Choroid plexus epithelial cell (primary cell): ENCODE data around the gene ATP10B.

Experiments used
- DNase-seq: peaks from one replicate; pipeline ENCODE4 v3.0.0-alpha.2; 2010; ENCODE audit warnings: low read depth
- H3K4me3 ChIP-seq: 2 replicates; pipeline ENCODE4 v1.5.1; 2011; ENCODE audit warnings: low read depth, mild to moderate bottlenecking, control low read depth, low read length, moderate library complexity
- TF ChIP-seq, protein P1 (sequence below): conservative IDR thresholded peaks from 2 replicates; pipeline ENCODE4 v1.5.1; 2011; ENCODE audit warnings: low read depth, mild to moderate bottlenecking, control low read depth, inconsistent platforms, low read length, moderate library complexity

The ATP10B gene

DNA sequence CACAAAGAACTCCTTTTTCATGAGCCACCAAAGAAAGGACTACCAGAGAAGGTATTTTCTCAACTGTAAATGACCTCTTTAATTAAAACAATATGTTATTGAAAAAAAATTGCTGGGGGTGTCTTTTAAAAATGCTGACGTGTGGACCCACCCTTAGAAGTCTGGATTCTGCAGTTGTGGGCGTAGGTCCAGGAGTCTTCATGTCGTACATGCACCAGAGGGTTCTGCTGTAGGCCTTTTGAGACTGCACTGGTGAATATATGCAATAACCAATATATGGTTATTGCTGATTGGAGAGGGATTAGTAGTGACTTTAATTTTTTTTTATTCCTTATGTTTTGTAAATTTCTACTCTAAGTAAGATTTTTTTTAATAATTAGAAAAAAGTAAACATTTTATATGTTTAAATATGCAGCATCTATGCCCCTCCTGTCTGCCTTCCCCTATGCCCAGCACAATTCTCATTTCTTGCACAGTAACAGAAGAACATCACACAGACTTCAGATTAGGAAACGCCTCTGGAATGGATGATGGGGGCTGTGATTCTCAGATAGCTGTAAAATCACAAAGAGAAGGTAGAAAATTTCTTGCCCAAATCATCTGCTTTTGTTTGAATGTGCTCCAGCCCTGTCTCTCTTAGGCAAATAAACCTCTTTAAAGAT lies 328.4 kb downstream of the ATP10B start:
- no peak overlapping the region for H3K4me3 ChIP-seq
- DNase-seq, result no peak
- TF ChIP-seq, protein P1, sequence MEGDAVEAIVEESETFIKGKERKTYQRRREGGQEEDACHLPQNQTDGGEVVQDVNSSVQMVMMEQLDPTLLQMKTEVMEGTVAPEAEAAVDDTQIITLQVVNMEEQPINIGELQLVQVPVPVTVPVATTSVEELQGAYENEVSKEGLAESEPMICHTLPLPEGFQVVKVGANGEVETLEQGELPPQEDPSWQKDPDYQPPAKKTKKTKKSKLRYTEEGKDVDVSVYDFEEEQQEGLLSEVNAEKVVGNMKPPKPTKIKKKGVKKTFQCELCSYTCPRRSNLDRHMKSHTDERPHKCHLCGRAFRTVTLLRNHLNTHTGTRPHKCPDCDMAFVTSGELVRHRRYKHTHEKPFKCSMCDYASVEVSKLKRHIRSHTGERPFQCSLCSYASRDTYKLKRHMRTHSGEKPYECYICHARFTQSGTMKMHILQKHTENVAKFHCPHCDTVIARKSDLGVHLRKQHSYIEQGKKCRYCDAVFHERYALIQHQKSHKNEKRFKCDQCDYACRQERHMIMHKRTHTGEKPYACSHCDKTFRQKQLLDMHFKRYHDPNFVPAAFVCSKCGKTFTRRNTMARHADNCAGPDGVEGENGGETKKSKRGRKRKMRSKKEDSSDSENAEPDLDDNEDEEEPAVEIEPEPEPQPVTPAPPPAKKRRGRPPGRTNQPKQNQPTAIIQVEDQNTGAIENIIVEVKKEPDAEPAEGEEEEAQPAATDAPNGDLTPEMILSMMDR, result no peak

DNA sequence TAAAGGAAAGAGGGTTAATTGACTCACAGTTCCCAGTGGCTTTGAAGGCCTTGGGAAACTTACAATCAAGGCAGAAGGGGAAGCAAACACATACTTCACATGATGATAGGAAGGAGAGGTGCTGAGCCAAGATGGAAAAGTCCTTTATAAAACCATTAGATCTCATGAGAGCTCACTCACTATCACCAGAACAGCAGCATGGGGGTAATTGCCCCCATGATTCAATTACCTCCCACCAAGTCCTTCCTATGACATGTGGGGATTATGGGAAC lies 330.7 kb downstream of the ATP10B start:
- no peak overlapping the region for H3K4me3 ChIP-seq
- TF ChIP-seq, protein P1, result no peak
- DNase-seq, result no peak

DNA sequence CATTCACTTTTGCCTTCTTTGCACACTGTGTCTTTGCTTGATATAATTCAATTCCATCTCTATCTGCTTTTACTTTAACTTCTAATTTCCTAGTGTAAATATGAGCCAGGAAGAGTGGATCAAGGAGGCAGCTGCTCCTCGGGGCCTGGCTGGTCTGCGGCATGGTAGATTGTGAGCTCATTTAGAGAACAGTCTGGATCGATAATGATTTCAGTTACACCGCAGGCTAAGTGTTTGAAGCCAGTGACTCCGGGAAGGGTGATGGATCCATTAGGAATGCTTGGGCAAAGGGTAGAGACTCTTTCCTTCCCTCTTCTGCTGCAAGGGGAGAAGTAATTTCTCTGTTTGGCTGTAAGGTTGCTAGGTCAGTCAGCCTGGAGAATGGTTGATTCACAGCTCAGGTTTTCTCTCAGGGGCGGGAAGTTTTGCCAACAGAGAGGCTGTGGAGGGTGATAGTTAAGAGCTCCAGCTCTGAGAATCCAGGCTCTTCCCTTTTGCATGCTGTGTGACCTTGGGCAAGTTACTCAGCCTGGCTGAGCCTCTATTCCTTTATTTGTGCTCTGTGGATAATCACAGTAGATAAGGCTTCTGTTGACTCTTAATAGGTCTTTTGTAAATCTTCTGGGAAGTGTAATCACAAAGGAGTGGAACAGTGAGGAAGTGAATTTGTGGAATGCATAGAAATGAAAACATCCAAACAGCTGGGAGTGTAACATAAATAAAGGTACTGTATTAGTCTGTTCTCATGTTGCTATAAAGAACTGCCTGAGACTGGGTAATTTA lies 331.2 kb downstream of the ATP10B start:
- TF ChIP-seq, protein P1, result no peak
- DNase-seq, result no peak
- H3K4me3 ChIP-seq, result no peak overlapping the region

DNA sequence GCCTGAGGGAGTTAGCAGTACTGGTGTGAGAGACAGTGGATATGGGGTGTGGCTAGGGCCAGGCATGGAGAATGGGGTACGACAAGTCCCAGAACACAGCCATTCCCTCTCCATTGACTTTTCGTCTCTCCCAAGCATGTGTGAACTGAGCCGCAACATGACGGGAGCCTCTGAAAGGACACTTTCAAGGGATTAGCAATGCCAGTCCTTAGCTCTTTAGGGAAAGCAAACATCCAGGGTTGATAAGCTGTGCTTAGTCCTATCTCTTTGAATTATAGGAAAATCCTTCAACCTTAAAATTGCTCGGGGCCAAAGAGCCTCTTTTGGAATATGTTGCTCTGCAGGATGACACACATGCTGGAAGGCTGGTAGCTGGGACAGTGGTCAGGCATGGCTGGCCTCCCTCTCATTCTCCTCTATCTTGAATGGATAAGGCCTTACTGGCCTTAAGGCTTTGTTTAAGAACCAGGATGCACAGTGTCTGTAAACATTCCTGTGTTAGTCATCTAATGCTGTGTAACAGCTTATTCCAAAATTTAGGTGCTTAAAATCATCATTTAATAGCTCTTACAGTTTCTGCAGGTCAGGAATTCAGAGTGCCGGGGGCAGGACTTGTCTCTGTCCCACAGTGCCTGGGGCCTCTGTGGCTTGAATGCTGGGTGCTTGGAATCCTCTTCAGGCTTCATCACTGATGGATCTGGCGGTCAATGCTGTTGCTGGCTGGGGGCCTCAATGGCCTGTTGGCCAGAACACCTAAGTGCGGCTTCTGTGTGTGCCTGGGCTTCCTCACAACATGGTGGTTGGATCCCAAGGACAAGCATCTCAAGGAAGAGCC lies 335.1 kb downstream of the ATP10B start:
- TF ChIP-seq, protein P1, result no peak
- DNase-seq, result no peak
- no peak overlapping the region for H3K4me3 ChIP-seq

DNA sequence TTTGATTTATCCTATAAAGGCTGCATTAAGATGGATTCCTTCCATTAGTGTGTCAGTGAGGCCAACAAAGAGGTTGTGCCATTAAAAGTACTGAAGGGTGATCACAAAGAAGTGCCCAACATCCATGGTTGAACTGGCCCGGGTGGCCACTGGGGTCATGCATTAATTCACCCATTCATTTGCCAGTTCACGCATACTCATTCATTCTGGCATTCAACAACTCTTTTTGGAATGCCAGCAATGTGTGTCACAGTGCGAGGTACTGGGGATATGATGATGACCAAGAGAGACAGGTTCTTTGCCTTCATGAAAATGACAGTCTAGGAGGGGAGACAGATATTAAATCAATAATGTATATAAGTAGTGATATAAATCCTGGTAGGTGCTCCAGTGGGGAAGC lies 337.1 kb downstream of the ATP10B start:
- H3K4me3 ChIP-seq, result no peak overlapping the region
- TF ChIP-seq, protein P1, result no peak
- no peak for DNase-seq

DNA sequence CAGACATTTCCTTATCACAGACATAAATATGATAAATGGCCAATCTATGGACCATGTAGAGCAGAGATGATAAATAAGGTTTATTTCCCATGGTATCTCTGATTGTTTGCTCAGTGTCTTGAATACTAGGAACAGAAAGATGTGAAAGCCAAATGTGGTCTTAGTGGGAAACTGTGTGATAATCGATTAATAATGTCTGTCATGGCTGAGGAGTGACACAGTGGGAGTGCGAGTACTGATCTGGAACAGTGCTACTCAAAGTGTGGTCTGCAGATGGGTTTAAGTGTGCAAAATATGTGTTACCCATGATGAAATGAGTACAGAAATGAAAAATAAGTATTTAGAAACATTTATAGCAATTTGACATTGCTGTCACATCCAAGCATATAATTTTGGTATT lies 337.8 kb downstream of the ATP10B start:
- H3K4me3 ChIP-seq, result no peak overlapping the region
- no peak for DNase-seq
- TF ChIP-seq, protein P1, result no peak
